G401.6 (cell line): Measurements from ENCODE around the gene ZFHX3.
"Not testable (repeated sequence)": the region's sequence is repeated elsewhere in the genome, so short reads cannot be mapped to it uniquely, and the experiment has no call there.

Experiments used
- FAIRE-seq: peaks from 2 replicates; lab custom pipeline; 2012; peaks lifted over from hg19 to GRCh38; lab: Jason Lieb, UNC

ZFHX3 gene

GRCh38 chr16:73047536-73048291 lies at the start of gene ZFHX3:
Gene ZFHX3 (minus strand): TSS chr16:73048128. CDS start chr16:72960145, 87,983 bp downstream.
- no peak for FAIRE-seq

- no peak for FAIRE-seq
Measured at GRCh38 chr16:73096510-73096909, 48.6 kb upstream of the ZFHX3 start.

- FAIRE-seq = no peak
Measured at GRCh38 chr16:73095885-73096421, 48.0 kb upstream of the ZFHX3 start.

GRCh38 chr16:73095142-73095820 lies 47.4 kb upstream of the ZFHX3 start:
- FAIRE-seq = no peak

GRCh38 chr16:73094371-73094770 lies 46.4 kb upstream of the ZFHX3 start:
- FAIRE-seq = no peak

GRCh38 chr16:73093146-73094144 lies 45.5 kb upstream of the ZFHX3 start:
- no peak for FAIRE-seq

- FAIRE-seq = no peak
Measured at GRCh38 chr16:73092236-73092781, 44.4 kb upstream of the ZFHX3 start.

- FAIRE-seq = no peak
Measured at GRCh38 chr16:73091174-73091573, 43.2 kb upstream of the ZFHX3 start.

GRCh38 chr16:73089420-73089819 lies 41.5 kb upstream of the ZFHX3 start:
- no peak for FAIRE-seq

- no peak for FAIRE-seq
Measured at GRCh38 chr16:73086108-73086507, 38.2 kb upstream of the ZFHX3 start.

- no peak for FAIRE-seq
Measured at GRCh38 chr16:73083271-73083670, 35.3 kb upstream of the ZFHX3 start.

GRCh38 chr16:73082634-73083051 lies 34.7 kb upstream of the ZFHX3 start:
- FAIRE-seq = not testable (repeated sequence)

- no peak for FAIRE-seq
Measured at GRCh38 chr16:73080931-73081330, 33.0 kb upstream of the ZFHX3 start.

- no peak for FAIRE-seq
Measured at GRCh38 chr16:73076324-73076810, 28.4 kb upstream of the ZFHX3 start.

- no peak for FAIRE-seq
Measured at GRCh38 chr16:73074382-73074781, 26.5 kb upstream of the ZFHX3 start.

- FAIRE-seq = not testable (repeated sequence)
Measured at GRCh38 chr16:73072051-73072450, 24.1 kb upstream of the ZFHX3 start.

- FAIRE-seq = no peak
Measured at GRCh38 chr16:73071131-73071940, 23.4 kb upstream of the ZFHX3 start.

- FAIRE-seq = no peak
Measured at GRCh38 chr16:73069581-73070262, 21.8 kb upstream of the ZFHX3 start.

- no peak for FAIRE-seq
Measured at GRCh38 chr16:73068541-73069401, 20.8 kb upstream of the ZFHX3 start.
